Measurements from ENCODE around the gene ANGPTL4. TPM values are rescaled to one million over a fixed set of nuclear protein-coding genes. Genes with fewer than 3 reads are reported as not detected.
"Not testable (repeated sequence)": the region's sequence is repeated elsewhere in the genome, so short reads cannot be mapped to it uniquely, and the experiment has no call there.

Gene ANGPTL4
- total and polyA plus RNA-seq, 7 experiments from 2014 or later, result 1.1 TPM; not detected in 6

DNA sequence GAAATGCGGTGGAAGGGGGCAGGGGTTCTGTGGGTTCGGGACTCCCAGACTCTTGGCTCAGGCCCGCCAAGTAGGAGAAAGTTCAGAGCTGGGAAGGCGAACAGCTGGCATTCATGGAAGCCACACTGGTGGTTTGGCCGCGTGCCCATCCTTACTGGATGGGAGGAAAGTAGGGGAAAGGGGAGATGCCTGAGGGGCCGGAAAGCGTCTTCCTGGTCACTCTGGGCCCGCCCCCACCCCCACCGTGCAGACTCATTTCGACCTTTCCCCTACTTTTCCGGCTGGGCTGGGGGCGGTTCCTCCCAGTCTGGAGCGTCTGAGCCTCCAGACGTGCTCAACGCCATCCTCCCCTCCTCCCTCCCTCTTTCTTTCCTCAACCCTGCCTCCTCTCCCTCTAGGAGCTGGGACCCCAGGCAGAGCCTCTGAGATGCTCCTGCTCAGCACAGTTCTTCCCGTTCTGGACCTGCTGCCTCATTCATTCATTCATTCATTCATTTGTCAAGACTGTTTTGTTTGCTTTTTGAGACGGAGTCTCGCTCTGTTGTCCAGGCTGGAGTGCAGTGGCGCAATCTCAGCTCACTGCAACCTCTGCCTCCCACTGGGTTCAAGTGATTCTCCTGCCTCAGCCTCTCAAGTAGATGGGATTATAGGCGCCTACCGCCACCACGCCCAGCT lies 3.5 kb downstream of the ANGPTL4 start:
- ChIA-PET CTCF (interaction anchor here (0.6 kb wide), 1 partner anchor 10 kb away, joined by 3 read pairs; no protein-coding TSS in a partner anchor), POLR2A (no interaction called here)
- Mint-ChIP-seq H3K27me3 (peaks cover 29 to 45% (median 34%) of the 10 kb centered on the region in 5 donors), H3K9me3 (no peaks in the 10 kb centered on the region), H3K27ac (no peak overlapping the region), H3K4me1 (peaks cover 7 to 18% (median 11%) of the 10 kb centered on the region in 7 donors), H3K4me3 (no peak overlapping the region), H3K36me3 (peaks cover 0 to 6% (median 2%) of the 10 kb centered on the region in 5 donors)
- H3K4me1 ChIP-seq (ENCODE audit: control insufficient read depth in 2 of 2, insufficient read depth in 2 of 2, low read length in 2 of 2), result no peaks in the 10 kb centered on the region
- DNase-seq, result no peak
- no peak overlapping the region for H3K27ac ChIP-seq (ENCODE audit: low read depth, low read length)
- ATAC-seq, result no peak
- intact Hi-C loops (cut with micrococcal nuclease), result no loop called here
- H3K9me3 ChIP-seq (ENCODE audit: control insufficient read depth in 2 of 3, low read length in 3 of 3), result no peaks in the 10 kb centered on the region
- H3K4me3 ChIP-seq (ENCODE audit: low read length), result no peak overlapping the region
- H3K27me3 ChIP-seq (ENCODE audit: control insufficient read depth in 2 of 2, insufficient read depth in 2 of 2, low read length in 2 of 2), result peaks cover 0 to 4% of the 10 kb centered on the region in 2 donors
- no peaks in the 10 kb centered on the region for H3K36me3 ChIP-seq (ENCODE audit: control insufficient read depth in 2 of 3, insufficient read depth in 3 of 3, low read length in 3 of 3)

DNA sequence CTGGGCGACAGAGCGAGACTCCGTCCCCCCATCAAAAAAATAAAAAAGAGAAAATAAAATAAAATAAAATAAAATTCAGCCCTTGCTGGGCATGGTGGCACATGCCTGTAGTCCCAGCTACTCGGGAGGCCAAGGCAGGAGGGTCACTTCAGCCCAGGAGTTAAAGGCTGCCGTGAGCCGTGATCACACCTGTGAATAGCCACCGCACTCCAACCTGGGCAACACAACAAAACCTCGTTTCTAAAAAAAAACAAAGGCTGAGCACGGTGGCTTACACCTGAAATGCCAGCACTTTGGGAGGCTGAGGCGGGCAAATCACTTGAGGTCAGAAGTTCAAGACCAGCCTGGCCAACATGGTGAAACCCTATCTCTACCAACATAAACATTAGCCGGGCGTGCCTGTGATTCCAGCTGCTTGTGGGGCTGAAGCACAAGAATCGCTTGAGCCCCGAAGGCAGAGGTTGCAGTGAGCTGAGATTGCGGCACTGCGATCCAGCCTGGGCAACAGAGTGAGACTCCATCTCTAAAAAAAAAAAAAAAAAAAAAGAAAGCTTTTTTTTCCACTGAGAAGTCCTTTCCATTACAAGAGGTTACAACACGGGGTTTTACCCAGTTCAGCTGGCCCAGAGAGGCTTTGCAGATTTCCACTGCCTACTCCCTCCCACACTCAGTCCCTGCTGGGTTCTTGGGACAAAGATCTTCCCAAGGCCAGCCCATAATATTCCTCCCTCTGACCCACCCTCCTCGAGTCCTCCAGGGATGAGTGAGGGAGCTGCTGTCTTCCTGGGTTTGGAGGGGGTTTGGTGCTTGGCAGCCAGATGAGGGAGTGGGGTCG lies 6.4 kb downstream of the ANGPTL4 start:
- Mint-ChIP-seq H3K4me3 (no peak overlapping the region), H3K27ac (no peak overlapping the region), H3K4me1 (peaks cover 0 to 7% (median 4%) of the 10 kb centered on the region in 7 donors), H3K27me3 (peaks cover 23 to 33% (median 28%) of the 10 kb centered on the region in 5 donors), H3K9me3 (no peaks in the 10 kb centered on the region), H3K36me3 (peaks cover 0 to 8% (median 2%) of the 10 kb centered on the region in 5 donors)
- DNase-seq (no peak), ATAC-seq (no peak)
- POLR2A ChIA-PET, result no interaction called here
- CTCF ChIA-PET, result interaction anchor here (0.6 kb wide), 2 partner anchors 209 to 279 kb away, joined by 3 to 5 read pairs; no protein-coding TSS in a partner anchor
- Histone ChIP-seq H3K27ac (ENCODE audit: low read depth, low read length) (no peak overlapping the region), H3K27me3 (ENCODE audit: control insufficient read depth in 2 of 2, insufficient read depth in 2 of 2, low read length in 2 of 2) (no peaks in the 10 kb centered on the region), H3K9me3 (ENCODE audit: control insufficient read depth in 2 of 3, low read length in 3 of 3) (no peaks in the 10 kb centered on the region), H3K4me1 (ENCODE audit: control insufficient read depth in 2 of 2, insufficient read depth in 2 of 2, low read length in 2 of 2) (no peaks in the 10 kb centered on the region), H3K36me3 (ENCODE audit: control insufficient read depth in 2 of 3, insufficient read depth in 3 of 3, low read length in 3 of 3) (peaks cover 0 to 4% (median 0%) of the 10 kb centered on the region in 3 experiments), H3K4me3 (ENCODE audit: low read length) (no peak overlapping the region)
- intact Hi-C loops (cut with micrococcal nuclease), result no loop called here

DNA sequence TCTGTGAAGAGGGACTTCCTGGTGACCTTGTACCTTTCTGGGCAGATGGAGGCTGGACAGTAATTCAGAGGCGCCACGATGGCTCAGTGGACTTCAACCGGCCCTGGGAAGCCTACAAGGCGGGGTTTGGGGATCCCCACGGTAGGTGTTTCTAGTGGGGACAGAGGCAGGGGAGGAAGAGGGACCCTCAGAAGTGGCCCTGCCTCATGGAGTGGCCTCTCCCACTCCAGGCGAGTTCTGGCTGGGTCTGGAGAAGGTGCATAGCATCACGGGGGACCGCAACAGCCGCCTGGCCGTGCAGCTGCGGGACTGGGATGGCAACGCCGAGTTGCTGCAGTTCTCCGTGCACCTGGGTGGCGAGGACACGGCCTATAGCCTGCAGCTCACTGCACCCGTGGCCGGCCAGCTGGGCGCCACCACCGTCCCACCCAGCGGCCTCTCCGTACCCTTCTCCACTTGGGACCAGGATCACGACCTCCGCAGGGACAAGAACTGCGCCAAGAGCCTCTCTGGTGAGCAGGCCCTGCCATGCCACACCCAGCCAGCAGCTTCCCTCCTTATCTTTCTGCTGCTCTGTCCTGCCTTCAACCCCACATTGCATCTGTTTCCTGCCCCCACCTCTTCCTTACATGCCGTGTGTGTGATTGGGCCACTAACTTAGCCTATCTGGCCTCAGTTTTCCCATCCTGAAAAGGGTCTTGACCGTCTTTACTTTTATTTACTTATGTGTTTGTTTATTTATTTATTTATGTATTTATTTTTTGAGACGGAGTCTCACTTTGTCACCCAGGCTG lies 7.3 kb downstream of the ANGPTL4 start:
- Mint-ChIP-seq H3K36me3 (peaks cover 0 to 8% (median 2%) of the 10 kb centered on the region in 5 donors), H3K4me1 (peaks cover 0 to 7% (median 4%) of the 10 kb centered on the region in 7 donors), H3K9me3 (no peaks in the 10 kb centered on the region), H3K4me3 (no peak overlapping the region), H3K27ac (no peak overlapping the region), H3K27me3 (peaks cover 15 to 27% (median 21%) of the 10 kb centered on the region in 5 donors)
- Histone ChIP-seq H3K9me3 (ENCODE audit: control insufficient read depth in 2 of 3, low read length in 3 of 3) (no peaks in the 10 kb centered on the region), H3K27me3 (ENCODE audit: control insufficient read depth in 2 of 2, insufficient read depth in 2 of 2, low read length in 2 of 2) (no peaks in the 10 kb centered on the region), H3K4me1 (ENCODE audit: control insufficient read depth in 2 of 2, insufficient read depth in 2 of 2, low read length in 2 of 2) (no peaks in the 10 kb centered on the region), H3K27ac (ENCODE audit: low read depth, low read length) (no peak overlapping the region), H3K4me3 (ENCODE audit: low read length) (no peak overlapping the region), H3K36me3 (ENCODE audit: control insufficient read depth in 2 of 3, insufficient read depth in 3 of 3, low read length in 3 of 3) (peaks cover 0 to 4% (median 0%) of the 10 kb centered on the region in 3 experiments)
- ChIA-PET POLR2A (no interaction called here), CTCF (no interaction called here)
- ATAC-seq, result no peak
- no peak for DNase-seq
- intact Hi-C loops (cut with micrococcal nuclease), result no loop called here

GRCh38 chr19:8373867-8374813 lies 10.2 kb downstream of the ANGPTL4 start:
- no peaks in the 10 kb centered on the region for H3K9me3 Mint-ChIP-seq
- H3K4me3 Mint-ChIP-seq, result no peak overlapping the region
- H3K36me3 Mint-ChIP-seq, result peaks cover 0 to 11% (median 0%) of the 10 kb centered on the region in 5 donors
- no peaks in the 10 kb centered on the region for H3K27me3 Mint-ChIP-seq
- Histone ChIP-seq H3K9me3 (ENCODE audit: control insufficient read depth in 2 of 3, low read length in 3 of 3) (no peaks in the 10 kb centered on the region), H3K4me3 (ENCODE audit: low read length) (no peak overlapping the region), H3K27ac (ENCODE audit: low read depth, low read length) (no peak overlapping the region), H3K27me3 (ENCODE audit: control insufficient read depth in 2 of 2, insufficient read depth in 2 of 2, low read length in 2 of 2) (no peaks in the 10 kb centered on the region), H3K36me3 (ENCODE audit: control insufficient read depth in 2 of 3, insufficient read depth in 3 of 3, low read length in 3 of 3) (peaks cover 0 to 4% (median 0%) of the 10 kb centered on the region in 3 experiments), H3K4me1 (ENCODE audit: control insufficient read depth in 2 of 2, insufficient read depth in 2 of 2, low read length in 2 of 2) (peaks cover 0 to 9% of the 10 kb centered on the region in 2 donors)
- no peak overlapping the region for H3K27ac Mint-ChIP-seq
- ATAC-seq (no peak), DNase-seq (no peak)
- ChIA-PET CTCF (no interaction called here), POLR2A (no interaction called here)
- H3K4me1 Mint-ChIP-seq, result peaks cover 6 to 17% (median 12%) of the 10 kb centered on the region in 7 donors
- intact Hi-C loops (cut with micrococcal nuclease), result no loop called here

DNA sequence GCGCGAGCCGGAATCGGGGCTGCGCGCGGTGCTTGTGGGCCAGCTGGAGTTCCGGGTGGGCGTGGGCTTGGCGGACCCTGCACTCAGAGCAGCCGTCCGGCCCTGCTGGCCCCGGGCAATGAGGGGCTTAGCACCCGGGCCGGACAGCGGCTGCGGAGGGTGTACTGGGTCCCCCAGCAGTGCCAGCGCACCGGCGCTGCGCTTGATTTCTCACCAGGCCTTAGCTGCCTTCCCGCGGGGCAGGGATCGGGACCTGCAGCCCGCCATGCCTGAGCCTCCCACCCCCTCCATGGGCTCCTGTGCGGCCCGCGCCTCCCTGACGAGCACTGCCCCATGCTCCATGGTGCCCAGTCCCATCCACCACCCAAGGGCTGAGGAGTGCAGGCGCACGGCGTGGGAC lies 11.8 kb downstream of the ANGPTL4 start:
- DNase-seq; H3K27me3 Mint-ChIP-seq; H3K4me3 Mint-ChIP-seq; CTCF ChIA-PET; ATAC-seq; H3K9me3 ChIP-seq (ENCODE audit: control insufficient read depth in 2 of 3, low read length in 3 of 3); H3K27me3 ChIP-seq (ENCODE audit: control insufficient read depth in 2 of 2, insufficient read depth in 2 of 2, low read length in 2 of 2); H3K27ac ChIP-seq (ENCODE audit: low read depth, low read length); H3K9me3 Mint-ChIP-seq; H3K4me3 ChIP-seq (ENCODE audit: low read length); H3K4me1 ChIP-seq (ENCODE audit: control insufficient read depth in 2 of 2, insufficient read depth in 2 of 2, low read length in 2 of 2); H3K36me3 ChIP-seq (ENCODE audit: control insufficient read depth in 2 of 3, insufficient read depth in 3 of 3, low read length in 3 of 3); intact Hi-C loops (cut with micrococcal nuclease); H3K27ac Mint-ChIP-seq: not testable (repeated sequence)
- POLR2A ChIA-PET, result interaction anchor here (0.7 kb wide), 1 partner anchor 526 kb away, joined by 5 read pairs; no protein-coding TSS in a partner anchor
- H3K4me1 Mint-ChIP-seq, result peaks cover 6 to 21% (median 12%) of the 10 kb centered on the region in 7 donors
- H3K36me3 Mint-ChIP-seq, result peaks cover 0 to 22% (median 4%) of the 10 kb centered on the region in 5 donors

All from naive thymus-derived CD4-positive, alpha-beta T cell (primary cell).